Stomach (tissue), 4 donors: ENCODE measurements around the gene ARL13A.

ENCODE experiments used
- EP300 ChIP-seq: sonication (generic); formaldehyde crosslinking; IDR thresholded peaks from one replicate; pipeline ENCODE4 v1.6.1; 2017; ENCODE audit warnings: antibody characterized with exemption
- POLR2A ChIP-seq, 4 donors: fragments of 450-650 bp; IDR thresholded peaks; one replicate each; pipeline ENCODE4 v1.6.1; 2016; ENCODE audit warnings: antibody characterized with exemption in 4 of 4, control low read depth in 2 of 4, mild to moderate bottlenecking in 1 of 4, moderate library complexity in 1 of 4
- POLR2AphosphoS5 ChIP-seq, 3 donors: sonication (generic); formaldehyde crosslinking; IDR thresholded peaks; one replicate each; pipeline ENCODE4 v1.6.1; 2016; ENCODE audit warnings: antibody characterized with exemption in 3 of 3
- TF ChIP-seq, protein P1 (sequence below), 7 experiments: fragments of 450-650 bp in 4 of 7; fragments of 200-600 bp in 3 of 7; sonication (generic) in 3 of 7; IDR thresholded peaks; one replicate each; pipeline ENCODE4 v1.5.1; 2016 to 2019; ENCODE audit warnings: antibody characterized with exemption in 7 of 7, control low read depth in 2 of 7, mild to moderate bottlenecking in 1 of 7

DNA sequence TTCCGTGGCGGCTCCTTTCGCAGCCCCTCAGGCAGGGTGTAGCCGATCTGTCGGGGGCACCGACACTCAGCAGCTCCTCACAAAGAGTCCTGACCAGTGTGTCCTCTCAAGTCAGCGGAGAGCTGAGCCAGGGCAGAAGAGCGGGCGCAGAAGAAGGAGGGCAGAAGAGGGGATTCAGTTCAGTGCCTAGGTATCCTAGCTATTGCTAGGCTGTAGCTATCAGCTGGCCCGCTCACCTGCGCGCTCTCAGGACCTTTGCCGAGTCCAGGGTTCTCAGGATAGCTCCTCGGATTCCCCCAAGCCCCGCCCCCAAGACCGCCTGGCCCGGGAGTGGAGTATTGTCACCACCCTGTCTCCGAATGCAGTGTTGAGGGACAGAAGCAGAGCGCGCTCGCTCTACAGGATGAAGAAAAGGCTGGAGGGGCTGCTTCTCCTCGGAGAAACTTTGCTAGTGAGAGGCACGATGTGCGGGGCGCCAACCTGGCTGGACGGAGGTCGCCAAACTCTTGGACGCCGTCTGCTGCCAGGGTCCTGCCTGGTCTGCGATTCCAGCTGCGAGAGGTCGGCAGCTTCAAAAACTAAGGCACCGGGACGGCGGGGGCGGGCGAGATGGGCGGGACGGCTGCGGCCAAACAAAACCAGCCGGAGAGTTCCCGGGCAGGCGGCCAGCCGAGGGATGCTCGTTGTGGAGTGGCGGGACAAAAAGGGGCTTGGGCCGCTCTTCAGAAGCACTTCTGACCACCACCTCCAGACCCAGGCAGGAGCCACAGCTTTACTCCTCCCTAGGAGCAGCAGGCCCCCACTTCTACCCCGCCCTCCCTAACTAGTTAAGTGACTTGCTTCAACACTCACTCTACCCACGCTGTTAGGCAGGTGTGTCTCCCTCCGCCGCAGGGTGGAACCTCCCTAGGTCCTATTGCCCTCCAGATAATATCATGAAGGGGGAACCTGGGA lies 40.6 kb upstream of the ARL13A start, which contains the start of gene XKRX:
- TF ChIP-seq, protein P1, sequence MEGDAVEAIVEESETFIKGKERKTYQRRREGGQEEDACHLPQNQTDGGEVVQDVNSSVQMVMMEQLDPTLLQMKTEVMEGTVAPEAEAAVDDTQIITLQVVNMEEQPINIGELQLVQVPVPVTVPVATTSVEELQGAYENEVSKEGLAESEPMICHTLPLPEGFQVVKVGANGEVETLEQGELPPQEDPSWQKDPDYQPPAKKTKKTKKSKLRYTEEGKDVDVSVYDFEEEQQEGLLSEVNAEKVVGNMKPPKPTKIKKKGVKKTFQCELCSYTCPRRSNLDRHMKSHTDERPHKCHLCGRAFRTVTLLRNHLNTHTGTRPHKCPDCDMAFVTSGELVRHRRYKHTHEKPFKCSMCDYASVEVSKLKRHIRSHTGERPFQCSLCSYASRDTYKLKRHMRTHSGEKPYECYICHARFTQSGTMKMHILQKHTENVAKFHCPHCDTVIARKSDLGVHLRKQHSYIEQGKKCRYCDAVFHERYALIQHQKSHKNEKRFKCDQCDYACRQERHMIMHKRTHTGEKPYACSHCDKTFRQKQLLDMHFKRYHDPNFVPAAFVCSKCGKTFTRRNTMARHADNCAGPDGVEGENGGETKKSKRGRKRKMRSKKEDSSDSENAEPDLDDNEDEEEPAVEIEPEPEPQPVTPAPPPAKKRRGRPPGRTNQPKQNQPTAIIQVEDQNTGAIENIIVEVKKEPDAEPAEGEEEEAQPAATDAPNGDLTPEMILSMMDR (IDR thresholded peaks at IDR 0.05) = no peak
- TF ChIP-seq EP300 (no peak), POLR2A (IDR thresholded peaks at IDR 0.05) (no peak), POLR2AphosphoS5 (IDR thresholded peaks at IDR 0.05) (no peak)
